GM23248 (cell line): ENCODE measurements around the gene UBTD2.

Experiments
- EZH2 ChIP-seq: fragments of 200-600 bp; sonication (generic); IDR thresholded peaks from 2 replicates; pipeline ENCODE4 v1.6.1; 2018; ENCODE audit warnings: antibody characterized with exemption, mild to moderate bottlenecking; ENCODE audit not compliant: insufficient read depth, poor library complexity, severe bottlenecking
- EZH2phosphoT487 ChIP-seq: fragments of 200-600 bp; sonication (generic); IDR thresholded peaks from 2 replicates; pipeline ENCODE4 v1.6.1; 2018; ENCODE audit warnings: antibody characterized with exemption, moderate library complexity, mild to moderate bottlenecking, low read depth; ENCODE audit not compliant: insufficient read depth

DNA sequence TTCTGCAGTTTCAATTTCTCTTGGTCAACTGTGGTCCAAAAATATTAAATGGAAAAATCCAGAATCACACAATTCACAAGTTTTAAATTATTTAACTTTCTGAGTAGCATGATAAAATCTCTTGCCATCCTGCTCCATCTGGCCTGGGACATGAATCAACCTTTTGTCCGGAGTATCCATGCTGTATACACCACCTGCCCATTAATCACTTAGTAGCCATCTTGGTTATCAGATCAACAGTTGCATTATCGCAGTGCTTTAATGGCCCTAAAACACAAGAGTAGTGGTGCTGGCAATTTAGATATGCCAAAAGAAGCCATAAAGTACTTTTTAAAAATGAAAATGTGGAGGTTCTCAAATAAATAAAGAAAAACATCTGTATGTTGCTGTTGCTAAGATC, 64.3 kb downstream of the UBTD2 start:
- no peak for TF ChIP-seq EZH2
- no peak for TF ChIP-seq EZH2phosphoT487
